Activated CD4-positive, alpha-beta T cell treated with anti-CD3 and anti-CD28 coated beads, Interleukin-10, Interleukin-2, amounts not matched to agents 100 ng/mL and 50 ng/mL, durations not matched to agents 16 hours and 8 hours (primary cell): ENCODE data around the gene UBE2R2.
"Not testable (repeated sequence)": the region's sequence is repeated elsewhere in the genome, so short reads cannot be mapped to it uniquely, and the experiment has no call there.

ENCODE experiments used
- DNase-seq: peaks from one replicate; pipeline ENCODE4 v3.0.0-alpha.2; 2020

Gene UBE2R2

GRCh38 chr9:33816327-33817252 is at the start of gene UBE2R2:
Gene UBE2R2, plus strand, starts transcription at chr9:33817160. Its CDS starts 598 bp downstream, at chr9:33817758.
- peak; percentile 96 for DNase-seq

GRCh38 chr9:33770156-33770880 is 46.6 kb upstream of the UBE2R2 start:
- not testable (repeated sequence) for DNase-seq

- not testable (repeated sequence) for DNase-seq
Measured at GRCh38 chr9:33773135-33773534, 43.8 kb upstream of the UBE2R2 start.

GRCh38 chr9:33774074-33774659 is 42.8 kb upstream of the UBE2R2 start:
- not testable (repeated sequence) for DNase-seq

- DNase-seq: no peak
Measured at GRCh38 chr9:33776578-33776977, 40.4 kb upstream of the UBE2R2 start.

GRCh38 chr9:33778700-33779351 is 38.1 kb upstream of the UBE2R2 start:
- peak; percentile 73 for DNase-seq

GRCh38 chr9:33780276-33780675 is 36.7 kb upstream of the UBE2R2 start:
- no peak for DNase-seq

- no peak for DNase-seq
Measured at GRCh38 chr9:33781736-33782135, 35.2 kb upstream of the UBE2R2 start.

GRCh38 chr9:33782395-33783152 is 34.4 kb upstream of the UBE2R2 start:
- DNase-seq: no peak

- no peak for DNase-seq
Measured at GRCh38 chr9:33785914-33786313, 31.0 kb upstream of the UBE2R2 start.

GRCh38 chr9:33786681-33787080 is 30.3 kb upstream of the UBE2R2 start:
- no peak for DNase-seq

- DNase-seq: no peak
Measured at GRCh38 chr9:33787839-33788238, 29.1 kb upstream of the UBE2R2 start.

GRCh38 chr9:33789429-33789828 is 27.5 kb upstream of the UBE2R2 start:
- DNase-seq: not testable (repeated sequence)

- DNase-seq: no peak
Measured at GRCh38 chr9:33791117-33791516, 25.8 kb upstream of the UBE2R2 start.

GRCh38 chr9:33793496-33793895 is 23.5 kb upstream of the UBE2R2 start:
- DNase-seq: not testable (repeated sequence)

- DNase-seq: no peak
Measured at GRCh38 chr9:33794560-33794959, 22.4 kb upstream of the UBE2R2 start.

GRCh38 chr9:33795281-33795680 is 21.7 kb upstream of the UBE2R2 start, which contains the start of gene PRSS3:
Gene PRSS3, plus strand, starts transcription at chr9:33795561. Its CDS starts 13 bp downstream, at chr9:33795574.
- no peak for DNase-seq

- no peak for DNase-seq
Measured at GRCh38 chr9:33795819-33796218, 21.1 kb upstream of the UBE2R2 start.

GRCh38 chr9:33796679-33797078 is 20.3 kb upstream of the UBE2R2 start:
- DNase-seq: not testable (repeated sequence)

- DNase-seq: no peak
Measured at GRCh38 chr9:33797837-33798236, 19.1 kb upstream of the UBE2R2 start.

GRCh38 chr9:33798545-33798944 is 18.4 kb upstream of the UBE2R2 start:
- no peak for DNase-seq
